LNCaP clone FGC (cell line): ENCODE measurements around the gene MARF1.

ENCODE experiments used
- DNase-seq: peaks from one replicate; pipeline ENCODE4 v3.0.0-alpha.2; 2011; ENCODE audit warnings: low read depth
- H3K4me3 ChIP-seq: 2 replicates; pipeline ENCODE4 v1.5.1; 2011; ENCODE audit warnings: mild to moderate bottlenecking, low read depth, low read length, control low read depth
- TF ChIP-seq, protein P1 (sequence below): IDR thresholded peaks from 2 replicates; pipeline ENCODE4 v1.5.1; 2012; ENCODE audit warnings: mild to moderate bottlenecking; ENCODE audit not compliant: control insufficient read depth, insufficient read depth; ENCODE audit errors: extremely low read depth

MARF1 gene

DNA sequence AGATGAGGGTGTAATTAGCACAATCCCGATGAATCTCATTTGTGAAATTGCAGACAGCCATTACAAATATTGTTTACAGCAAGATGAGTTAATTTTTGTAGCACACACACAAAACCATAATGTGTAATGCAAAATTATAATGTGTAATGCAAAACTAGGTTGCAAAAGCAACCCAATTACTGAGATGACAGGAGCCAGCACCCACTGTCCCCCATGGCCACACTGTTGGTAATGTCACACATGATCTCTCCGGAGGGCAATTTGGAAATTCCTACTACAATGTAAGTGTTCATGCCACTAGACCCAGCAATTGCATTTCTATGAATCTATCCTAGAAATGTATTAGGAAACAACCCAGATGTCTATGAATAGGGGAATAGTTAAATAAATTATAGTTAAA lies 76.9 kb downstream of the MARF1 start:
- TF ChIP-seq, protein P1, sequence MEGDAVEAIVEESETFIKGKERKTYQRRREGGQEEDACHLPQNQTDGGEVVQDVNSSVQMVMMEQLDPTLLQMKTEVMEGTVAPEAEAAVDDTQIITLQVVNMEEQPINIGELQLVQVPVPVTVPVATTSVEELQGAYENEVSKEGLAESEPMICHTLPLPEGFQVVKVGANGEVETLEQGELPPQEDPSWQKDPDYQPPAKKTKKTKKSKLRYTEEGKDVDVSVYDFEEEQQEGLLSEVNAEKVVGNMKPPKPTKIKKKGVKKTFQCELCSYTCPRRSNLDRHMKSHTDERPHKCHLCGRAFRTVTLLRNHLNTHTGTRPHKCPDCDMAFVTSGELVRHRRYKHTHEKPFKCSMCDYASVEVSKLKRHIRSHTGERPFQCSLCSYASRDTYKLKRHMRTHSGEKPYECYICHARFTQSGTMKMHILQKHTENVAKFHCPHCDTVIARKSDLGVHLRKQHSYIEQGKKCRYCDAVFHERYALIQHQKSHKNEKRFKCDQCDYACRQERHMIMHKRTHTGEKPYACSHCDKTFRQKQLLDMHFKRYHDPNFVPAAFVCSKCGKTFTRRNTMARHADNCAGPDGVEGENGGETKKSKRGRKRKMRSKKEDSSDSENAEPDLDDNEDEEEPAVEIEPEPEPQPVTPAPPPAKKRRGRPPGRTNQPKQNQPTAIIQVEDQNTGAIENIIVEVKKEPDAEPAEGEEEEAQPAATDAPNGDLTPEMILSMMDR, result no peak
- DNase-seq, result no peak
- no peak overlapping the region for H3K4me3 ChIP-seq

DNA sequence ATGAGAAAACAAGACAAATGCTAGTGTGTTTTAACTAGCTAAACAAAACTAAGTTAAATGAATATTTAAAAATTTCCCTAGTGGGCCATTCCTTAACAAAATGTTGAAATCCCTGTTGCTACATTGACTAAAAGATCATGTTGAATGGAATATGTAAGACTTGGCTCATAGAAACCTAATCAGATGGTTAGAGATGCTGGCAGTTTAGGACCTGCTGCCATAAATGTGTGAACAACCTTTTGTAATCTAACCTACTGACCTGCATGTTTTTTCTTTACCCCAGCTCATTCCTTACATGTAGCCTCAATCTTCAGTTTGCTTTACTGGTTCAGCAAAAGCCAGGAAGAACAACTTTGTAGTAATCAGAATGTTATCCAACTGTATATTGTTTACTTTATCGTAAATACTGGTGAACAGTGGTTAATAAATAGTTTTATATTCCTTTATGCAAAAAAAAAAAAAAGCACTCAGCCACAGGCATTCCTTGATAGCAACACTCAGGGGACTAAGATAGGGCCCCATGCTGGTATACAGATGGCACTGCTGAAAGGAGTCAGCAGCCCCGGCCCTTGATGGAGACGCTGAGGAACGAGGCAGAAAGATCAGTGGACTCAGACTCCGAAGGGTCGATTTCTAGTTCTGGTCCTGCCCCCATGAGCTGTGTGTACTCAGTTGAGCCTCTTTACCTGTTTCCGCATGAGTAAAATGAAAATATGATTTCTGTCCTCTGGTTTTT lies 78.2 kb downstream of the MARF1 start:
- TF ChIP-seq, protein P1, result no peak
- DNase-seq, result no peak

DNA sequence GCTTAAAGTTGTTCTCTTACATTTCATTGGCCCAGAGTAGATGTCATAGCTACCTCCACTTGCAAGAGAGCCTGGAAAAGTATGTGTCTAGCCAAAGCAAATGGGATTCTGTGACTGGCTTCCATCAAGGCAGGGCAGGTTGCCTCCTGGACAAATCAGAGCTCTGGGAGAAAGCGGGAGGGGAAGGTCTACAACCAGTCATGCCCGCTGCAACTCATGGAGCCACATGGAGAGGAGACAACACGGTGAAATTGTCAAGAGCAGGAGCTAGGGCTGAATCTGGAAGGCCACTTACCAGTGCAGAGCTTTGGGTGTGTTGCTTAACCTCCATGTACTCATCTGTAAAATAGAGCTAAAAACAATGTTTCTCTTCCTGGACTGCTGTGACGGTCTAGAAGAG lies 83.8 kb downstream of the MARF1 start:
- no peak for DNase-seq
- TF ChIP-seq, protein P1, result no peak
- no peak overlapping the region for H3K4me3 ChIP-seq

More for the DNA sequence above, 78.2 kb downstream of the MARF1 start:
- H3K4me3 ChIP-seq, result no peak overlapping the region

DNA sequence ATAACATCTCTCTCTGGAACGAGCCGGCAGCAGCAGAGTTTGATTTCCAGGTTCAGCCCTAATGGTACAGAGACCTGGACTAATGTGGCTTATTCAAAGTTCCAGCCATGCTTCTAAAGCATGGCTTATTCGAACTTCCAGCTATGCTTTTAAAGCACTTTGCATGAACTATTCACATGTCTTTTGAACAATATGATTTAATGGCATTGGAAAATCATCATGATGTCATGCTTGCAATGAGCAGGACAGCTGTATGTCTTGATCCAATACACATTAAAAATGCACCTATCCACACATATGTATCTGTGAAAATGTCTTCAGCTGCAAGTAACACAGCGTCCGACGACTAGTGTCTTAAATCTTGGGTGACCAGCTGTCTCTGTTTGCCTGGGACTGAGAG lies 85.7 kb downstream of the MARF1 start:
- no peak overlapping the region for H3K4me3 ChIP-seq
- TF ChIP-seq, protein P1, result no peak
- DNase-seq, result no peak

DNA sequence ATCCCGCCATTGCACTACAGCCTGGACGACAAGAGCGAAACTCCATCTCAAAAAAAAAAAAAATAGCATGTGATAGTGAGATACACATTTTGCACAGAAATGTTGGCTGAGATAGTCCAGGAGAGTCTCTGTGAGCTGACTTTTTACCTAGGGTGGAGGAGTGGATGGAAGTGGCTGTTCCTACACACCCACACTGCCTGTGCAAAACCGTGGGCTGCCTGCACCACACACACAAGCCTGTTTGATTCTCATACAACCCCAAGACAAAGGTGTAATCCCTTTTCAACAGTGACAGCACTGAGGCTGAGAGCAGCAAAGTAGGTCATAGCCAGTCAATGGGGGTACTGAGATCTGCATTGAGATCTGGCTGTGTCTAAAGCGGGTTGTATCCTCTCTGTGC lies 86.8 kb downstream of the MARF1 start:
- no peak for DNase-seq
- TF ChIP-seq, protein P1, result no peak

DNA sequence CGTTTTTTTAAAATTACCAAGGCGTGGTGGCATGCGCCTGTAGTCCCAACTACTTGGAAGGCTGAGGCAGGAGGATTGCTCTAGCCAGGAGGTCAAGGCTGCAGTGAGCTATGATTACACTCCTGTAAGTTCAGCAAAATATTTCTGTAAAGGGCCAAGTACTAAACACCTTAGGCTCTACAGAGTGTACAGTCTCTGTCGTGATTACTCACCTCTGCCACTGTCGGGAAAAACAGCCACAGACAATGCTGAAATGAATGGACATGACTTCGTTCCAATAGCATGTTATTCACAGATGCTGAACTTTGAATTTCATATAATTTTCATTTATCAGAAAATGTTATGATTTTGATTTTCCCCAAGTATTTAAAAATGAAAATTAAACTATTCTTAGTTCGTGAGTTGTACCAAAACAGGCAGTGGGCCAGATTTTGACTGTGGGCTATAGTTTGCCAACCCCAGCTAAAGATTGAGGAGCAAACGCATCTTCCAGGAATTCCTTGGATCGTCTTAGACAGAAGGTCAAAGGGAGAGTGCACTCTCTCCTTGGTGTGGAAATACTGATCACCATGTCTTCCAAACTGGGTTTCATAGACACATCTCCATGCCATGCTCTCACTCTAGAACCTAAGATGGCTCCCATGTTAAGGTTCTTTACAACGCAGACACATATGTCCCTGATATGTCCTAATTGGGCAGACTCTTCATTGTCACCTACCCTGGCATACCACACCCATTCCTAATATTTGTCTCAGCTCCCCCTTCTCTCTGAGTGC lies 89.5 kb downstream of the MARF1 start:
- TF ChIP-seq, protein P1, result no peak
- DNase-seq, result no peak
- H3K4me3 ChIP-seq, result no peak overlapping the region

More for the DNA sequence above, 86.8 kb downstream of the MARF1 start:
- H3K4me3 ChIP-seq, result no peak overlapping the region

DNA sequence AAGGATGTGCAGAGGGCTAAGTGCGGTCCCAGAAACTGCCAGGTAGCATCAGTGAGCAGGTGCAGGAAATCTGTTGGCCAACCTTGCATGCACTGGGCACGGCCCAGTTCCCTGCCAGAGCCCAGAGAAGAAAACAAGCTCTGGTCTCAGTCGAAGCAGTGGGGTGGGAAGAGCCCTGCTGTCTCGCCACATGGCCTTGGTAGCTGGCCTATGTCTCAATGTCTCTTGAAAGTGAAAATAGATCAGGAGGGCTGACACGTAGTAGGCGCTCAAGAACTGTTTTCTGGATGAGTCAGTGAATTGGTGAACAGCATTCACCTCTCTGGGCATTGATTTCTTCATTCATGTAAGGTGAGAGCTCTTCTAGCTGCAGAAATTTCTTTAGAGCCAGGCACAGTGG lies 90.4 kb downstream of the MARF1 start:
- no peak overlapping the region for H3K4me3 ChIP-seq
- DNase-seq, result no peak
- TF ChIP-seq, protein P1, result no peak
